RKO (cell line): ENCODE results near the gene MYEOV.
A peak's percentile ranks its signal among the peaks of the same experiment; 100 is the strongest.

Source experiments
- DNase-seq: peaks from one replicate; pipeline ENCODE4 v3.0.0-alpha.2; 2016; ENCODE audit warnings: low spot score

MYEOV gene

DNA sequence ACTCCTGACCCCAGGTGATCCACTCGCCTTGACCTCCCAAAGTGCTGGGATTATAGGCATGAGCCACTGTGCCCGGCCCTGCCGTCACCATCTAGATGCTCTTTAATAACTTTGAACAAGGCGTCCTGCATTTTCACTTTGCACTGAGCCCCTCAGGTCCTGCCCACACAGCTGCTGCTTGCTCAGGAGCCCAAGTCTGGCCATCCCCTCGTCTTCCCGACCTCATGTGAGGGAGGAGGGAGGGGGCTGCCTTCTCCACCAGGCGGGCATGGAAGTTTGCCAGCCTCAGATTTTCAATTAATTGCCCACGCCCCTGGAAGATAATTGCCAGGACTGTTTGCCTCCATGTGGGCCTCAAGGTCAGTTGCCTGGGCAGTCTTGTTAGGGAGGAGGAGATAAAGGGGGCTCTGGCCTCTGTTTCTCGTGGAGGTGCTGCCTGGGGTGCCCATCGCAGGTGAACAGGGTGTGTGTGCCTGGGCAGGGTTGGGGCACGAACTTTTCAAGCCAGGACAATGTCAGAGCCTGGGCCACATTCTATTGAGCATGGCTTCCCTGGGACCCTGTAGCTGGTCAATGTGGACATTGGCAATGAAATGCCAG, 27.9 kb upstream of the MYEOV start:
- no peak for DNase-seq

DNA sequence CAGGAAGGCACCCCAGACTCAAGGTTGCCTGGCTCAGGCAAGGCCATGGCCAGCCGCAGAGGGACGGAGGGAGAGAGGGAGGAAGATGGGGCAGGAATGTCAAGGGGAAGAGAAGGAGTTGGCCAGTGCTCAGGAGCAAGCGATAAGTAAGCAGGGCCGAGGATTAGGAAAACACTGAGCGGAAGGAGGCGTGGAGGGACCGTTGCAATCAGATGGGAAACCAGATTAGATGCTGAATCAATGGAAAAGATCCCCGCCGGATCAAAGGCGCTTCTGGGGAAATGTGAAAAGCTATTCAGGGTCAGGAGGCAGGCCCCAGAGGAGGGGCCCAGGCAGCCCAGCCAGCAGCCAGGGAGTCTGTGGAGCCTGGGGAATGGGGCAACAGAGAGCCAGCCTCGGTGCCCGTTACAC, 26.6 kb upstream of the MYEOV start:
- no peak for DNase-seq

DNA sequence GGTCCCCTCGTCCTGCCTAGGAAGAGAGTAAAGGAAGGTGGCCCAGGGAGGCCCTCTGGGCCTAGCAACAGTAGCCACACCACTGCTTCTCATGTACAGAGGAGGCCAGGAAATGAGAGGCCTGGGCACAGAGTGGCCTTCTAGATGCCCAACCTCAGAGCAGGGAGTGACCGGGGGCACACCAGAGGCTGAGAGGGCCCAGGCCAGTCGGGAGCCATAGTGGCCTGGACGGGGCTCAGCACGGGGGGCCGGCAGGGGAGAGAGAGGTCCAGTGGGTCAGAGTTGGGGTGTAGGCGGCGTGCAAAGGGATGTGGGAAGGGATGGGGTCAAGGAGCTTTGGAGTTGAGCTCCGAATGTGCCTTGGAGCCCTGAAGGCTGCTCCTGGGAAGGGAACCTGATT, 25.0 kb upstream of the MYEOV start:
- DNase-seq: no peak

DNA sequence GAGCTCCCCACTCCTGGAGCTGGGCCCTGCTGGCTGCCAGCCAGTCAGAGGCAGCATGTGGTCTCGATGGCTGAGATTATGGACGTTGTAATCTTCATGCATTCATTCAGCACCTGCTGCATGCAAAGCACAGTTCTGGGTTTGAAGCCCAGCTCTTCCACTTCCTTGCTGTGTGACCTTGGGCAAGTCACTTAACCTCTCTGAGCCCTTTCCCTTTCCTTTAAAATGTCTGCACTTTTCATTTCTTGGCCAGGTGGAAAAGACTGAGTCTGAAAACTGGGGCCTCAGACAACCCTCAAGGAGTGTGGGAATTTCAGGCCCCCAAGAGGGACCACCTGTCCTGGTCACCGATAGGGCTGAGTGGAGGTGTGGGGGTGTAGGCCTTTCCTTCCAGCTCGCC, 24.6 kb upstream of the MYEOV start:
- DNase-seq: no peak

DNA sequence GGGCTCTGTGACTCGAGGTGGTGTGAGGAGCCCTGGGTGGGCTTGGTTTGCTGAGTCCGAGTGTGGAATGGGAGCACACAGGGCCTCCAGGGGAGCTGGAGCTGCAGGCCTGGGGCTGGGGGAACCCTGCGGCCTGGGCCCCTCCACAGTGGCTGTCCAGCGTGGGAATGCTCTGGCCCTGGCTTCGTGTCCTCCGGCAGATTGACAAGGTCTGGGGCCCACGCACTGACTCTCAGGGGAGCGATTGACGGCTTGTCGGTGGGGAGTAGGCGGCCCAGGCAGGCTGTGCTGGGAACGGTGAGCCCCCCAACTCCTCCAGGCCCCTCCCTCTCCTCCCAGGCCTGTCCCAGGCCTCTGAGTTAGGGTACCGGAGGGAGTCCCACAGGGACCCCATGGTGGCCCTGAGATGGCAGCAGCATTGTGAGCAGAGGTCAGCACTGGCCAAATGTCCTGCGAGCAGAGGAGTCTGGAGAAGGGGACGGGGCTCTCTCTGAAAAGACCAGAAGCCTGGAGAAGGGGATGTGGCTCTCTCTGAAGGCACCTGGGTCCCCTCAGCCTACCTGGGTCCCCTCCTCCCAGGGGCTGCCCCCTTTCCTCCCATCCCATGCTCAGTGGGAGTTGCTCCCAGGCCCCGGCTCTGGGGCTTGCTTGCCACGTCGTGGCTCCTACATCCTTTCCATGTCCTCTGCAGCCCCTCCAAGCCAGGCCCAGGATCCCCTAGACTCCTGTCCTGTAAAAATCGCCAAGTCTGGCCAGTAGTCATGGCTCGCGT, 23.8 kb upstream of the MYEOV start:
- no peak for DNase-seq

DNA sequence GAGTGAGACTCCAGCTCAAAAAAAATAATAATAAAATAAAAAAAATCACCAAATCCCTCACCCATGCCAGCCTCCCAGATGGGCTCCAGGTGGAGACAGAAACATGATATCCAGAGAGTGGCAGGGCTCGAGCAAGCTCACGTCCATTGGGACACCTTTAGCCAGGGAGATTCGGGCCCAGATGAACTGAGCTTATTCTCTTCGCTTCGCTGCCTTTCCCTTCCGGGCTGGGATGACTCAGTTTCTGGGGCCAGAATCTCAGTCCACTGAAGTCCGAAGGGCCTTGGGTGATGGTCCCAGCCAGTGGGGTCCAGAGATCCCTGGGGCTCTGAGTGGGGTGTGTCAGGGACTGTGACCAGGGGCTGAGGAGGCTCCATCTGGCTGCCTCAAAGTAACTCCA, 23.0 kb upstream of the MYEOV start:
- DNase-seq: no peak

DNA sequence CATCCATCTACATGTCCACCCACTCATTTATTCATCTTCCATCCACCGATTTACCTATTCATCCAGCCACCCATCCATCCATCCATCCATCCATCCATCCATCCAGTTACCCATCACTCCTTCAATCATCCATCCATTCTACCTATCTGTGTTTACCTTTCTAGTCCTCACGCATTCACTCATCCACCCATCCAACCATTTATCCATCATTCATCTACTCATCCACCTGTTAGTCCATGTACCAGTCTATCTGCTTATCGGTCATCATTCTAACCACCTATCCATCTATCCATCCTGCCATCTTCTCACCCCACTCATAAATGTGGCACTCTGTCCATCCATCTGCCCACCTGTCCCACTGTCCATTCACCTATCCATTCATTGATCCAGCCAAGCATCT, 21.9 kb upstream of the MYEOV start:
- no peak for DNase-seq

DNA sequence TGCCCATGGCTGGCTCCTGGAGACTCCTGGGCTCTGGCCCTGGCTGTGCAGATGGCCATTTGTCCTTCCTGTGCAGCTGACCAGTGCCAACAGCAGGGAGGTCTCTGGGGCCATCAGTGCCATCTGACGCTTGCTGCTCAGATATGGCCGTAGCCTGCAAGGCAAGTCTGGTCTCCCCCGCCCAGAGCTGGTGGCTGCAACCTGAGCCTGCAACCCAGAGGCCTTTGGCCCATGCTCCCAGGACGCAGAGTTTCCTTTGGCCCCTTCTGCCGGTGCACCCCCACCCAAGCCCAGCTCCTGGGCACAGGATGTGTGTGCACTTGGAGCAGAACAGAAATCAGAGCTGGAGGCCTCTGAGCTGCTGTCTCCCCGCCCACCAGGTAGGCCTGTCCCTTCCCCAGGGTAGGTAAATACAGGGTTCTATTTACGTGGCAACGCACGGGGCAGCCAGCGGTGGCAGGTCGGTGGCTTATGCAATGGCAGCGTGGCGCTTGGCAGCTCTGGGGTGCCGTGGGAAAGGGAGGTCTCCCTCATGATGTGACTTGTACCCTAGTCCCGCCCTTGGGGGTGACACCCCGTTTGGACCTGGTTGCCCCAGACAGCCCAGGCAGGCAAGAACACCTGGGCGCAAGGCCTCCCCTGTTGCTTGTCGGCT, 21.0 kb upstream of the MYEOV start:
- DNase-seq: no peak

DNA sequence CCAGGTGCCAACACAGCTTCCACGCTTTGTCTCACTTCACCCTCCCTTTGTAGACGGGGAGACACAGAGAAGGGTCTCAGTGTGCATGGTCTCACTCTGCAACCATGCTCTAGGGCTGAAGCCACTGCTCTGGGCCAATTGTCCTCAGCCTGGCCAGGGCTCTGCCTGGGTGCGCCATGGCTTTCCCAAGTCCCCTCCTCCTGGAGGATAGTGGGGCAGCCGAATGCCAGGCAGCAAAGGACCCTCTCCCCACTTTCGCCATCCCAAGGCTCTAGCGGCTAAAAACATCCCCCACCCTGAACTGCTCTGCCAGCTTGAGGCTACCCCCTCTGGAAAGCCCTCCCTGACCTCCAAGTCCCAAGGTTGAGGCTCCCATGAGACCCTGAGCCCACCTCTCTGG, 20.4 kb upstream of the MYEOV start:
- DNase-seq: no peak

DNA sequence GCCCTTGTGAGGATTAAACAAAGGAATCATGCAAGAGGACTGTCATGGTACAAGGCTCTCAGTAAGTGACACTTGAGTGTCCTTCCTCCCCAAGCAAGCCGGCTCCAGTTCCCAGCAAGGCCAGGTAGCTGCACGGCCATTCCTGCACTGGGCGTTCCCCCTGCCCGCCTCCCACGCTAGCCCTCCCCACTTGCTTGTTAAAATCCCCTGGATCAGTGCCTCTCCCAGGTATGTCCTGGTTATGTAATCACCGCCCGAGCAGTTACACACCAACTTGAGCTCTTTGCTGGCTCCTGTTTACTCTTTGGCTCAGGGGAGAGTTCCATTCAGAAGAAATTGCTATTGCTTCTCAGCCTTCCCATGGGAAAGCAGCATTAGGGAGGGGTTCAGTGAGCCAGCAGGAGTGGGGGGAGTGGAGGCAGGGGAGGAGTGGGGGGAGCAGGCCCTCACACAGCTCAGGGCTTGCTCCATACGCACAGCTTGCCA, 19.4 kb upstream of the MYEOV start:
- DNase-seq: no peak

DNA sequence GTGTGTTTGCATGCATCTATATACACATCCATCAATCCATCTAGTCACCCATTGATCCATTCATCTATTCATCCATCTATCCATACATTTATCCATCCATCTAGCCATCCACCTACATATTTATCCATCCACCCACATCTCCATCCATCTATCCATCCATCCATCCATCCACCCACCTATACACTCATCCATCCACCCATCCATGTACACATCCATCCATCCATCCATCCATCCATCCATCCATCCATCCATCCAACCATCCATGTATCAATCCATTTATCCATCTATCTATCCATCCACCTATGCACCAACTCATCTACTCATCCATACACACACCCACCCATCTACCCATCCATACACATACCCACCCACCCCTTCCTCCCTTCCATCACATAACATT, 18.8 kb upstream of the MYEOV start:
- DNase-seq: no peak

DNA sequence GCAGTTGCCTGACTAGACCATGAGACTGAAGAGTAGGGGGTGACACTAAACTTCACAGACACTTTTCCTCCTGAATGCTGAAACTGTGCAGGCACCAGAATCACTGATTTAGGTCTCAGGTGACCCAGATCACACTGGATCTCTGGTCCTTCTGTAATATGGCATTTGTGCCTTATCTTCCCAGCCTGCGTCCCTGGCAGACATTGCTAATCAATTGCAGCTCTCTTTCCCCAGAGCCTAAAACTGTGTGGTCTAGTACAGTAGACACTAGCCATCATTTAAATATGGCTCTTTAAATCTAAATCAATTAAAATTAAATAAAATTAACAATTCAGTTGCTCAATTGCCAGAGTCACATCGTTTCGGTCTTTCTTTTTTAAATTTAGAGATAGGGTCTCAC, 17.8 kb upstream of the MYEOV start:
- DNase-seq: no peak

DNA sequence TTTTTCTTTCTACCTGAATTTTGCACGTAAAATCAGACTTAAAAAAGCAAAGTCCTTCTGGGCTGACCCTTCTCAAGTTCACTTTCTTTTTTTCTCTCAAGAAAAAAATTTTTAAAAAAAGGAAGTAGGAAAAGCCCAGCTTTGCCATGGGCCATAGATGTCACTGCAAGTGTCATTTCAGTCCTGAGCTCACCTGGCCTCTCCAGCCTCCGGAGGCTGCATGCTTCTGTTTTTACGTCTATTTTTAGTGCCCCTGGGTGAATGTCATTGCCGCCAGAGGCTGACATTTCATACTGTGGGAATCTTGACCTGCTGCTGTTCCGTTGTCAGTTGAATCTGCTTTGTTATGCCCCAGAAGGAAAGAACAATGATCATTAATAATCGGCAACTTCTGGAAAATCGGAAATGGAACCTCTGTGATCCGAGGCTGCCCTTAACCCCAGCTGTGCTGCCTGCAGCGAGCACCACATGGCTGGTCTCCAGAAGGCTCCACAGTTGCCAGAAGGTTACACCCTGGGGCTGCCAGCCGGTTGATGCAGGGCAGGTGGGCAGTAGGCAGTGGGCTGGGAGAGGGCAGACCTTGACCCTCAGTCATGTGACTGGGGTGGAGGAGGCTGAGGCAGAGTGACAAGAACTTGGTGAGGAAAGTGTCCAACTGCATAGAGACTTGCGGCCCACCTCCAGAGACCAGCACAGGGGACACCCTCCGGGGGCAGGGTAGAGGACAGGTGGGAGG, 16.7 kb upstream of the MYEOV start:
- no peak for DNase-seq

DNA sequence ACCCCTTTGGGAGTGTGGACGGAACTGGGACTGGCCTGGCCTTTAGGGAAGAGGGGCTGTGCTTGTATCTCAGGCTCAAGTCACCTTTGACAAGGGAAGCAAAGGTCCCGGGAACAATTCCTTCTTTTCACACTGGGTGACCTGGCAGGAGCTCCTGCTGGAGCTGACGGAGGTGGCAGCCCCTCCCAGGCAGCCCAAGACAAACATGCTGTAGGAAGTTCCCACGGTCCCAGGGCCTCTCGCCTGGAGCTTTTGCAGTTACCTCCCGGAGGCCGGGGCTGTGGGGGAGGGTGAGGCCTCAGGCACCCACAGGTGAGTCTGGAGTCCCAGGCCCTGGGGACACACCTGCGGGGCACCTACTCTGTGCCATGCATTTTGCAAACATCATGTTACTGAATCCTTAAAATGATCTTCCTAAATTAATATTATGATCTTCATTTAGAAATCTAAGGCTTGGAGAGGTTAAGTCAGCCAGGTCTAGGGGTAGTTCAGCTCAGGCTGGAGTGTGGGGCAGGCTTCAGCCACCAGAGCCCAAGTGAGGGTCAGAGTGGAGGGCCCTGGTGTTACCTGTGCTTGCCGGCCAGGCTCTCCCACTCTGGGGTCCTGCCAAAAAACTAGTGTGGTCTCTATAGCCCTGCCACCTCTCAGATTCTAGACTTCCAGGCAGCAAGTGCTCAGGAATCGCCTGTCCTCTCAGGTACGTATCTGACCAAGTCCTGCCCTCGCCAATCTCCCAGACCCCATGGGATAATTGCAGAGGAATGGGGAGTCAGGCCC, 15.7 kb upstream of the MYEOV start:
- DNase-seq: no peak

DNA sequence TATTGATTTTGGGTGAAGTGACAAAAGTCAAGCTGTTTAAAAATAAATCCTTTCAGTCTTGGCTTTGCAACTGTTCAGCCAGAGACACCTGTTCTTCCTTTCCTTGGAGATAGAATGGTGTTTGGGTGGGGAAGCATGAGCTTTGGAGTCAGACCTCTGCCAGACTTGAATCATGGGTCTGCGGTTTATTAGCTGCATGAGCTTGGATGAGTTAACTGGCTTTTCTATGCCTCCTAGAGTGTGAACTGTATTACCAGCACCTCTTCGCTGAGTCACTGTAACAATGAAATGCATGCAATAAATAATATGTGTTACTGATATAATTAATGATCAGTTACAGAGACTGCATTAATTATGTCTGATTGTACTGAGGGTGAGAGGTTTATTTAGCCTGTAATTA, 13.5 kb upstream of the MYEOV start:
- DNase-seq: no peak

DNA sequence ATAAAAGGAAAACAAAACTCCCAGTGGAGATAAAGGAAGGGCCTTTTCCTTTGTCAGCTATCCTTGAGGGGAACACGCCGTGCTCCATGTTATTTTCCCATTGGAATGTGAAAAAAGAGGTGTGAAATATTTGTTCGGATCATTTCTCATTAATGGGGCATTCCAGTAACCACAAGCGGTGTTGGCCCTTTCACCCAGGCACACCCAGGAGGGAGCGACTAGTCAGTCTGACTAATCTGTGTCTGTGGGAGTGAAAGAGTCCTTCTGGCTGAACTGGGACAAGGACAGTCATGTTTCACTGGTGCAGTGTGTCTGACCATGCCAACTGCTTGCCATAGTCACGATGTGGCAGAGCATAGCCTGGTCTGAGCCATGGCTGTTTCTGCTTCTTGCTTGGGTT, 13.0 kb upstream of the MYEOV start:
- DNase-seq: peak; percentile 27

DNA sequence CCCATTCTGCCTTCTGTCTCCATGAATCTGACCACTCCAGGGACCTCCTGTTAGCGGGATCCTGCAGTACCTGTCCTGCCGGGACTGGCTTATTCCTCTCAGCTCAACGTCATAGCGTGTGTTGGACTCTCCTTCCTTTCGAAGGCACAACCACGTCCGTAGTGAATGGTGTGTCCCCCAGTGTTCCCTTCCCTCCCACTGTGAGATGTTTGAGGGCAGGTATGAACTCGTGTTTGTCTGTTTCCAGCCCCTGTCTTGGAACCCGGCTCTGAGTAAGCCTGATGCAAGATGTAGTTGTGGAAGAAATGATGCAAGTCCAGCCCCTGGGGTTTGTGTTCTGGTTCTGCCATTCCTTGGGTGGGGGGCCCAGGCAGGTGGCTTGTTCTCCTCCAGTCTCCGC, 10.5 kb upstream of the MYEOV start:
- DNase-seq: no peak

DNA sequence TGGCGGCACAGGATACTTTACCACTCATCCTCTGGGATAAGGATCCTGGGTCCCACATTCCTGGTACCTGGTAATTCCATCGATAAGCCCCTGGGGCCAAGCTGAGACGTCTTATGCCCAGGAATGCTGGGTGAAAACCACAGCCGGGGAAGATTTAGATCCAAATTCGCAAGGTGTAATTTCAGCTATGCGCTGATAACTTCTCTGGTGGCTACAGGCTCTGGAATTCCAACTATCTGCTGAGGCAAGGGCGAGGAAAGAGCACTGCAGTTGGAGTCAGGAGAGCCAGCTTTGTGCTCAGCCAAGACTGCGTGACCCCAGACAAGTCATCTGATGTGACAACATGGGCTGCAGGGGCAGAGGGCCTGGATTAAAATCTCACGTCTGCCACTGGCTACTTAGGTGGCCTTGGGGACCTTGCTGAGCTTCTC, 9.9 kb upstream of the MYEOV start:
- no peak for DNase-seq

DNA sequence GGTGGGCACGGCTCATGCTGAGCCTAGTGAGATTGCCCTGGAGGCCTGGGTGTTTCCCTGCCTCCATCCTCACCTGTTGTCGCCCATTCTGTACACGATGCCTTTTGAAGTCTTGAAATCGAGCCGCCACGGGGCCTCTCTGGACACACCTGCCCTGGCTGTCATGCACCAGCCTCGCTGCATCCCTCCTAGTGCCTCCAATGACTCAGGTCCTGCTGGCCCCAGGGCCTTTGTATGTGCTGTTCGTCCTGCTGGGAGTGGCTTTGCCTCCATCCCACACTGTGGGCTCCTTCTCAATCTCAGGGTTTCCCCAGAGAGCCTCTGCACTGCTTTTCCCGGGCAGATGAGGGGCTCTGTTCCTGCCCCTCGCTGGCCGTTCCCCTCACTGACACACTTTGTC, 8.9 kb upstream of the MYEOV start:
- DNase-seq: no peak

DNA sequence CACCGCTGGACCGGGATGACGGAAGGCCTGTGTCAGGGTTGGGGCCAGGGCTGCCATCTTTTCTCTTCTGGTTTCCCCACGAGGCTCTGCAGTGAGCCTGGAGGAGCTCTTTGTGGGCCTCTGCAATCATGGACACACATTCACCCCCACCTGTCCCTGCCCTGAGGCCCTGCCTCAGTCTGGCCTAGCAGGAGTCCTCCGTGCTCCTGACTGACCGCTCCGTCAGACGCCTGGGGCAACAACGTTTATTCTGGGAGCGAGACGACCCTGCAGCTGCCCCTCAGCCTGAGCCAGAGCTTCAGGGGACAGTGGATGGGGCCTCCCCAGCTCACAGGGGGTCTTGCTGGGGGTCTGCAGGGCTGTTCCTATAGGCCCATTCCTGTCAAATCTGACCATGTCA, 8.2 kb upstream of the MYEOV start:
- DNase-seq: no peak

DNA sequence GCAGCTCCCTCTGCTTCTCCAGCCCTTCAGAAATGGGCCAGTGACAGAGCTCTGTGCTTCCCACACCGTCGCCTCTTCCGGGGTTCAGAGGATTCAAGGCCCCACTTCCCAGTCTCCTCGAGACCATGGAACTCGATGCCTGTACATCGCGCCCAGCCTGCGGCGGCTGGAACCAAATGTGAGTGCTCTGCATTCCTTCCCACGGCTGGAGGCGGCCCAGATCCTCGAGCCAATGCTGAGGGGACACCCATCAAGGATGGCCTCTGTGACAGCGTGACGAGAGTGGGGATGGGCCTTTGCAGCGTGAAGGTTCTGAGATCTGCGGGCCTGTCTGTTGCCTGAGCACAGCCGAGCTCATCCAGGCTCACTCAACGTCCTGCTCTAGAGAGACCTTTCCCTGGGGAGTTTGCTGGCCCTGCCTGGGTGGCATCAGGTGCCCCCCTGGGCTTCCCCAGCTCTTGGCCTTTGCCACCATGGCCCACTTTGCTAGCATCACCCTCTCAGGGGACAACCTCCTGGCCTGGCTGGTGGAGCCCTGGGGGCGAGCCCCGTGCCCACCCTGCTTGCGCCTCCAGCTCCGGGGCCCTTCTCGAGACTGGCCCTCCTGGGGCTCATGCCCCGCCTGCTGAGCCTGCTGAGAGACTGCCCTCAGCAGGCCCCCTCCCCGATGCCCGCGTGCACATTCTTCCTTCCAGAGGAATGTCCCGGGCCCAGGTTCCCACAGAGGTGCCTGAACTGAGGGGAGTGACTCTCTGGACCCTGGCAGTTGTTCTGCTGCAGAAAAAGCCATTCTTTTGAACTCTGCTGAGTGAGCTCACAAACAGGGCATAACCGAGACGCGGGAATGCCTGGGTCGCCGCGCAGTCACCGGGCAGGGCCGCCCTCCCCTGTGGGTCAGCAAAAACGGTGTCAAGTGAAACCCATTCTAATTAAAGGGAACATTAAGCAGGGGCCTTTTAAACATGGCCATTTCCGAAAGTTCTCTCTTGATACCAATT, 7.3 kb upstream of the MYEOV start:
- DNase-seq: no peak
